GM23338 (cell line): ENCODE results near the gene EFNA4.

Source experiments
- CREB1 ChIP-seq: fragments of 250-450 bp; sonication (Bioruptor Pico); IDR thresholded peaks from 2 replicates; pipeline ENCODE4 v1.5.0; 2020; ENCODE audit warnings: low read depth, mild to moderate bottlenecking, moderate library complexity
- EZH2 ChIP-seq: fragments of 200-600 bp; sonication (generic); IDR thresholded peaks from one replicate; pipeline ENCODE4 v1.8.0; 2017; ENCODE audit warnings: antibody characterized with exemption, mild to moderate bottlenecking, low read depth; ENCODE audit not compliant: unreplicated experiment
- EZH2phosphoT487 ChIP-seq: fragments of 200-600 bp; sonication (generic); IDR thresholded peaks from one replicate; pipeline ENCODE4 v1.8.1; 2018; ENCODE audit warnings: antibody characterized with exemption; ENCODE audit not compliant: unreplicated experiment
- JUNB ChIP-seq: IDR thresholded peaks from one replicate; pipeline ENCODE4 v1.6.1; 2016; ENCODE audit warnings: antibody characterized with exemption; ENCODE audit not compliant: unreplicated experiment
- POLR2AphosphoS5 ChIP-seq: IDR thresholded peaks from 2 replicates; pipeline ENCODE4 v1.6.1; 2016; ENCODE audit warnings: antibody characterized with exemption, low read depth
- STAT1 ChIP-seq: IDR thresholded peaks from one replicate; pipeline ENCODE4 v1.6.1; 2016; ENCODE audit warnings: antibody characterized with exemption; ENCODE audit not compliant: unreplicated experiment
- ZNF114 ChIP-seq: fragments of 250-450 bp; sonication (Bioruptor Pico); IDR thresholded peaks from 2 replicates; pipeline ENCODE4 v1.5.0; 2020; ENCODE audit warnings: mild to moderate bottlenecking, moderate library complexity
- TF ChIP-seq, protein P1 (sequence below), 2 experiments: fragments of 200-600 bp in 1 of 2; sonication (generic) in 1 of 2; conservative IDR thresholded peaks; 2 replicates each; pipeline versions ENCODE4 v1.5.1 to v1.6.1; 2016 to 2017; ENCODE audit warnings: antibody characterized with exemption in 2 of 2, low read depth in 2 of 2, mild to moderate bottlenecking in 2 of 2, moderate library complexity in 1 of 2
- TF ChIP-seq, protein P2 (sequence below): fragments of 250-450 bp; sonication (Bioruptor Pico); IDR thresholded peaks from 2 replicates; pipeline ENCODE4 v1.5.0; 2020; ENCODE audit warnings: mild to moderate bottlenecking, moderate library complexity
- TF ChIP-seq, protein P3 (sequence below): IDR thresholded peaks from one replicate; pipeline ENCODE4 v1.6.1; 2018; ENCODE audit warnings: antibody characterized with exemption; ENCODE audit not compliant: unreplicated experiment
- TF ChIP-seq, protein P4 (sequence below): IDR thresholded peaks from 2 replicates; pipeline ENCODE4 v1.6.1; 2016; ENCODE audit warnings: antibody characterized with exemption

DNA sequence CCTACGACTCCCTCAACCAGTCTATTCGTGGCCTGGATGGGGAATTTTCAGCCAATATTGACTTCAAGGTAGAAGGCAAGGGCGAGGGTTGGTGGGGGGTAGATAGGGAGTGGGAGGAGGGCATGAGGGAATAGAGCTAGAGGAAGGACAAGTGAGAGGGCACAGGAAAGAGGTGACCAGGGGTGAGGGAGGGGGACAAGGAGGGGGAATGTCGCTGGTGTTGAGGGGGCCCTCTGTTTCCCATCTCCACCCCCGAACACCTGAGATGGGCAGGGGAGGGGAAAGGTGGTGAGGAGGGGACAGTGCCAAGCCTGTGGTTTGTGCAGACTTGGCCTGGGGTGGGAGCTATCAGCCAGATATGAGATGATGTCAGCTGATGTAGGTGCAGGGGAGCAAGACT, 20.8 kb upstream of the EFNA4 start:
- TF ChIP-seq, protein P1, sequence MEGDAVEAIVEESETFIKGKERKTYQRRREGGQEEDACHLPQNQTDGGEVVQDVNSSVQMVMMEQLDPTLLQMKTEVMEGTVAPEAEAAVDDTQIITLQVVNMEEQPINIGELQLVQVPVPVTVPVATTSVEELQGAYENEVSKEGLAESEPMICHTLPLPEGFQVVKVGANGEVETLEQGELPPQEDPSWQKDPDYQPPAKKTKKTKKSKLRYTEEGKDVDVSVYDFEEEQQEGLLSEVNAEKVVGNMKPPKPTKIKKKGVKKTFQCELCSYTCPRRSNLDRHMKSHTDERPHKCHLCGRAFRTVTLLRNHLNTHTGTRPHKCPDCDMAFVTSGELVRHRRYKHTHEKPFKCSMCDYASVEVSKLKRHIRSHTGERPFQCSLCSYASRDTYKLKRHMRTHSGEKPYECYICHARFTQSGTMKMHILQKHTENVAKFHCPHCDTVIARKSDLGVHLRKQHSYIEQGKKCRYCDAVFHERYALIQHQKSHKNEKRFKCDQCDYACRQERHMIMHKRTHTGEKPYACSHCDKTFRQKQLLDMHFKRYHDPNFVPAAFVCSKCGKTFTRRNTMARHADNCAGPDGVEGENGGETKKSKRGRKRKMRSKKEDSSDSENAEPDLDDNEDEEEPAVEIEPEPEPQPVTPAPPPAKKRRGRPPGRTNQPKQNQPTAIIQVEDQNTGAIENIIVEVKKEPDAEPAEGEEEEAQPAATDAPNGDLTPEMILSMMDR (conservative IDR thresholded peaks at IDR 0.05; ENCODE audit: low read depth in 2 of 2), result no peak
- TF ChIP-seq EZH2 (no peak), POLR2AphosphoS5 (no peak), CREB1 (CRISPR knock-in tag) (no peak), EZH2phosphoT487 (no peak), JUNB (no peak), STAT1 (no peak), ZNF114 (CRISPR knock-in tag) (no peak)
- TF ChIP-seq, protein P2, sequence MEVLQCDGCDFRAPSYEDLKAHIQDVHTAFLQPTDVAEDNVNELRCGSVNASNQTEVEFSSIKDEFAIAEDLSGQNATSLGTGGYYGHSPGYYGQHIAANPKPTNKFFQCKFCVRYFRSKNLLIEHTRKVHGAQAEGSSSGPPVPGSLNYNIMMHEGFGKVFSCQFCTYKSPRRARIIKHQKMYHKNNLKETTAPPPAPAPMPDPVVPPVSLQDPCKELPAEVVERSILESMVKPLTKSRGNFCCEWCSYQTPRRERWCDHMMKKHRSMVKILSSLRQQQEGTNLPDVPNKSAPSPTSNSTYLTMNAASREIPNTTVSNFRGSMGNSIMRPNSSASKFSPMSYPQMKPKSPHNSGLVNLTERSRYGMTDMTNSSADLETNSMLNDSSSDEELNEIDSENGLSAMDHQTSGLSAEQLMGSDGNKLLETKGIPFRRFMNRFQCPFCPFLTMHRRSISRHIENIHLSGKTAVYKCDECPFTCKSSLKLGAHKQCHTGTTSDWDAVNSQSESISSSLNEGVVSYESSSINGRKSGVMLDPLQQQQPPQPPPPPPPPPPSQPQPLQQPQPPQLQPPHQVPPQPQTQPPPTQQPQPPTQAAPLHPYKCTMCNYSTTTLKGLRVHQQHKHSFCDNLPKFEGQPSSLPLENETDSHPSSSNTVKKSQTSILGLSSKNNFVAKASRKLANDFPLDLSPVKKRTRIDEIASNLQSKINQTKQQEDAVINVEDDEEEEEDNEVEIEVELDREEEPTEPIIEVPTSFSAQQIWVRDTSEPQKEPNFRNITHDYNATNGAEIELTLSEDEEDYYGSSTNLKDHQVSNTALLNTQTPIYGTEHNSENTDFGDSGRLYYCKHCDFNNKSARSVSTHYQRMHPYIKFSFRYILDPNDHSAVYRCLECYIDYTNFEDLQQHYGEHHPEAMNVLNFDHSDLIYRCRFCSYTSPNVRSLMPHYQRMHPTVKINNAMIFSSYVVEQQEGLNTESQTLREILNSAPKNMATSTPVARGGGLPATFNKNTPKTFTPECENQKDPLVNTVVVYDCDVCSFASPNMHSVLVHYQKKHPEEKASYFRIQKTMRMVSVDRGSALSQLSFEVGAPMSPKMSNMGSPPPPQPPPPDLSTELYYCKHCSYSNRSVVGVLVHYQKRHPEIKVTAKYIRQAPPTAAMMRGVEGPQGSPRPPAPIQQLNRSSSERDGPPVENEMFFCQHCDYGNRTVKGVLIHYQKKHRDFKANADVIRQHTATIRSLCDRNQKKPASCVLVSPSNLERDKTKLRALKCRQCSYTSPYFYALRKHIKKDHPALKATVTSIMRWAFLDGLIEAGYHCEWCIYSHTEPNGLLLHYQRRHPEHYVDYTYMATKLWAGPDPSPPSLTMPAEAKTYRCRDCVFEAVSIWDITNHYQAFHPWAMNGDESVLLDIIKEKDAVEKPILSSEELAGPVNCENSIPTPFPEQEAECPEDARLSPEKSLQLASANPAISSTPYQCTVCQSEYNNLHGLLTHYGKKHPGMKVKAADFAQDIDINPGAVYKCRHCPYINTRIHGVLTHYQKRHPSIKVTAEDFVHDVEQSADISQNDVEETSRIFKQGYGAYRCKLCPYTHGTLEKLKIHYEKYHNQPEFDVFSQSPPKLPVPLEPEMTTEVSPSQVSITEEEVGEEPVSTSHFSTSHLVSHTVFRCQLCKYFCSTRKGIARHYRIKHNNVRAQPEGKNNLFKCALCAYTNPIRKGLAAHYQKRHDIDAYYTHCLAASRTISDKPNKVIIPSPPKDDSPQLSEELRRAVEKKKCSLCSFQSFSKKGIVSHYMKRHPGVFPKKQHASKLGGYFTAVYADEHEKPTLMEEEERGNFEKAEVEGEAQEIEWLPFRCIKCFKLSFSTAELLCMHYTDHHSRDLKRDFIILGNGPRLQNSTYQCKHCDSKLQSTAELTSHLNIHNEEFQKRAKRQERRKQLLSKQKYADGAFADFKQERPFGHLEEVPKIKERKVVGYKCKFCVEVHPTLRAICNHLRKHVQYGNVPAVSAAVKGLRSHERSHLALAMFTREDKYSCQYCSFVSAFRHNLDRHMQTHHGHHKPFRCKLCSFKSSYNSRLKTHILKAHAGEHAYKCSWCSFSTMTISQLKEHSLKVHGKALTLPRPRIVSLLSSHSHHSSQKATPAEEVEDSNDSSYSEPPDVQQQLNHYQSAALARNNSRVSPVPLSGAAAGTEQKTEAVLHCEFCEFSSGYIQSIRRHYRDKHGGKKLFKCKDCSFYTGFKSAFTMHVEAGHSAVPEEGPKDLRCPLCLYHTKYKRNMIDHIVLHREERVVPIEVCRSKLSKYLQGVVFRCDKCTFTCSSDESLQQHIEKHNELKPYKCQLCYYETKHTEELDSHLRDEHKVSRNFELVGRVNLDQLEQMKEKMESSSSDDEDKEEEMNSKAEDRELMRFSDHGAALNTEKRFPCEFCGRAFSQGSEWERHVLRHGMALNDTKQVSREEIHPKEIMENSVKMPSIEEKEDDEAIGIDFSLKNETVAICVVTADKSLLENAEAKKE (CRISPR knock-in tag), result no peak
- TF ChIP-seq, protein P3, sequence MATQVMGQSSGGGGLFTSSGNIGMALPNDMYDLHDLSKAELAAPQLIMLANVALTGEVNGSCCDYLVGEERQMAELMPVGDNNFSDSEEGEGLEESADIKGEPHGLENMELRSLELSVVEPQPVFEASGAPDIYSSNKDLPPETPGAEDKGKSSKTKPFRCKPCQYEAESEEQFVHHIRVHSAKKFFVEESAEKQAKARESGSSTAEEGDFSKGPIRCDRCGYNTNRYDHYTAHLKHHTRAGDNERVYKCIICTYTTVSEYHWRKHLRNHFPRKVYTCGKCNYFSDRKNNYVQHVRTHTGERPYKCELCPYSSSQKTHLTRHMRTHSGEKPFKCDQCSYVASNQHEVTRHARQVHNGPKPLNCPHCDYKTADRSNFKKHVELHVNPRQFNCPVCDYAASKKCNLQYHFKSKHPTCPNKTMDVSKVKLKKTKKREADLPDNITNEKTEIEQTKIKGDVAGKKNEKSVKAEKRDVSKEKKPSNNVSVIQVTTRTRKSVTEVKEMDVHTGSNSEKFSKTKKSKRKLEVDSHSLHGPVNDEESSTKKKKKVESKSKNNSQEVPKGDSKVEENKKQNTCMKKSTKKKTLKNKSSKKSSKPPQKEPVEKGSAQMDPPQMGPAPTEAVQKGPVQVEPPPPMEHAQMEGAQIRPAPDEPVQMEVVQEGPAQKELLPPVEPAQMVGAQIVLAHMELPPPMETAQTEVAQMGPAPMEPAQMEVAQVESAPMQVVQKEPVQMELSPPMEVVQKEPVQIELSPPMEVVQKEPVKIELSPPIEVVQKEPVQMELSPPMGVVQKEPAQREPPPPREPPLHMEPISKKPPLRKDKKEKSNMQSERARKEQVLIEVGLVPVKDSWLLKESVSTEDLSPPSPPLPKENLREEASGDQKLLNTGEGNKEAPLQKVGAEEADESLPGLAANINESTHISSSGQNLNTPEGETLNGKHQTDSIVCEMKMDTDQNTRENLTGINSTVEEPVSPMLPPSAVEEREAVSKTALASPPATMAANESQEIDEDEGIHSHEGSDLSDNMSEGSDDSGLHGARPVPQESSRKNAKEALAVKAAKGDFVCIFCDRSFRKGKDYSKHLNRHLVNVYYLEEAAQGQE, result no peak
- TF ChIP-seq, protein P4, sequence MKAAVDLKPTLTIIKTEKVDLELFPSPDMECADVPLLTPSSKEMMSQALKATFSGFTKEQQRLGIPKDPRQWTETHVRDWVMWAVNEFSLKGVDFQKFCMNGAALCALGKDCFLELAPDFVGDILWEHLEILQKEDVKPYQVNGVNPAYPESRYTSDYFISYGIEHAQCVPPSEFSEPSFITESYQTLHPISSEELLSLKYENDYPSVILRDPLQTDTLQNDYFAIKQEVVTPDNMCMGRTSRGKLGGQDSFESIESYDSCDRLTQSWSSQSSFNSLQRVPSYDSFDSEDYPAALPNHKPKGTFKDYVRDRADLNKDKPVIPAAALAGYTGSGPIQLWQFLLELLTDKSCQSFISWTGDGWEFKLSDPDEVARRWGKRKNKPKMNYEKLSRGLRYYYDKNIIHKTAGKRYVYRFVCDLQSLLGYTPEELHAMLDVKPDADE, result no peak
